Thyroid gland (tissue), 4 donors: Measurements from ENCODE around the gene TYROBP. TPM values are rescaled to one million over a fixed set of nuclear protein-coding genes. Genes with fewer than 3 reads are reported as not detected.

Experiments
- DNase-seq, 2 donors: peaks; one replicate each; pipeline ENCODE4 v3.0.0-alpha.2; 2019
- H3K27ac ChIP-seq, 3 donors: fragments of 200-600 bp; sonication (generic); 1 replicate in 2 of 3; 2 replicates in 1 of 3; pipeline ENCODE4 v1.5.1; 2016 to 2019; ENCODE audit warnings: mild to moderate bottlenecking in 1 of 3, moderate library complexity in 1 of 3
- H3K27me3 ChIP-seq: fragments of 200-600 bp; sonication (generic); one replicate; pipeline ENCODE4 v1.5.1; 2019
- H3K36me3 ChIP-seq, 2 donors: fragments of 200-600 bp; sonication (generic); one replicate each; pipeline ENCODE4 v1.5.1; 2016 to 2019
- H3K4me1 ChIP-seq, 2 donors: fragments of 200-600 bp; sonication (generic); one replicate each; pipeline ENCODE4 v1.5.1; 2017 to 2019
- H3K4me3 ChIP-seq, 3 donors: fragments of 200-600 bp; sonication (generic); replicated peaks in 1 of 3; 1 replicate in 2 of 3; 2 replicates in 1 of 3; pipeline ENCODE4 v1.5.1; 2016; ENCODE audit warnings: mild to moderate bottlenecking in 1 of 3
- H3K9me3 ChIP-seq: fragments of 200-600 bp; sonication (generic); one replicate; pipeline ENCODE4 v1.5.1; 2017
- CTCF ChIP-seq, 6 experiments: fragments of 200-600 bp in 3 of 6; fragments of 450-650 bp in 3 of 6; sonication (generic) in 3 of 6; IDR thresholded peaks; one replicate each; pipeline ENCODE4 v1.5.1; 2016 to 2019; ENCODE audit warnings: antibody characterized with exemption in 6 of 6, mild to moderate bottlenecking in 2 of 6, inconsistent platforms in 1 of 6, moderate library complexity in 1 of 6
- POLR2A ChIP-seq, 2 donors: fragments of 450-650 bp; IDR thresholded peaks; one replicate each; pipeline ENCODE4 v1.6.1; 2017; ENCODE audit warnings: antibody characterized with exemption in 2 of 2, mild to moderate bottlenecking in 2 of 2, moderate library complexity in 1 of 2
- WGBS, 2 donors: methylation state at CpG; one replicate each; pipeline ENCODE4 v1.1.5; 2017; 5-methylcytosine and 5-hydroxymethylcytosine counted together
- intact Hi-C: fragments of 100-400 bp; cut with DNase I; formaldehyde crosslinking; loops from one replicate; pipeline ENCODE4 v1.15.1; 2023
- total RNA-seq, 4 donors: library from RNA; depleted of rRNA; stranded (reverse); fragments of >200 nt; gene quantifications; one replicate each; pipeline ENCODE4 v1.2.3, GENCODE V29; 2016

Gene TYROBP
- total RNA-seq, 4 donors from 2014 or later: 10.1 to 80.4 (median 27.5) TPM

- Histone ChIP-seq H3K4me1 (peaks cover 15 to 18% of the 10 kb centered on the region in 2 donors), H3K27ac (no peak overlapping the region), H3K36me3 (no peaks in the 10 kb centered on the region), H3K9me3 (no peaks in the 10 kb centered on the region), H3K4me3 (no peak overlapping the region), H3K27me3 (no peaks in the 10 kb centered on the region)
- DNase-seq: peak; percentile 52 to 61
- TF ChIP-seq POLR2A (IDR thresholded peaks at IDR 0.05) (no peak), CTCF (IDR thresholded peaks at IDR 0.05) (no peak)
- intact Hi-C loops: no loop called here
- WGBS, 2 donors: 2% methylated on average over 37 to 38 of the region's 51 CpGs
Observed at GRCh38 chr19:35869327-35870123, 38.6 kb downstream of the TYROBP start.

GRCh38 chr19:35868823-35869326 lies 39.2 kb downstream of the TYROBP start:
- Histone ChIP-seq H3K4me3 (peak overlapping the region in 1 of 3 donors; percentile 32), H3K4me1 (peaks cover 15 to 18% of the 10 kb centered on the region in 2 donors), H3K27me3 (no peaks in the 10 kb centered on the region), H3K27ac (no peak overlapping the region), H3K9me3 (no peaks in the 10 kb centered on the region), H3K36me3 (no peaks in the 10 kb centered on the region)
- TF ChIP-seq CTCF (IDR thresholded peaks at IDR 0.05) (no peak), POLR2A (IDR thresholded peaks at IDR 0.05) (no peak)
- 7 to 8% methylated on average over 7 to 9 of the region's 15 CpGs for WGBS, 2 donors
- no peak for DNase-seq
- intact Hi-C loops: no loop called here

GRCh38 chr19:35868172-35868822 lies 39.8 kb downstream of the TYROBP start, which contains the start of gene APLP1:
TSS of gene APLP1 (plus strand) at chr19:35868574. CDS start at chr19:35868637, 63 bp downstream.
- Histone ChIP-seq H3K9me3 (no peaks in the 10 kb centered on the region), H3K27ac (no peak within 1 kb of the TSS), H3K4me1 (peaks cover 15 to 18% of the 10 kb centered on the region in 2 donors), H3K4me3 (peak within 1 kb of the TSS in 1 of 3 donors; percentile 32), H3K27me3 (no peaks in the 10 kb centered on the region), H3K36me3 (no peaks in the 10 kb centered on the region)
- WGBS, 2 donors: 1% methylated on average over 26 of the region's 60 CpGs; no CpG with 5 or more reads in 1 of the 2 donors
- DNase-seq: peak; percentile 71 to 73
- TF ChIP-seq POLR2A (IDR thresholded peaks at IDR 0.05) (no peak), CTCF (IDR thresholded peaks at IDR 0.05) (no peak)
- intact Hi-C loops: no loop called here

- H3K36me3 ChIP-seq: no peaks in the 10 kb centered on the region
- no peaks in the 10 kb centered on the region for H3K27me3 ChIP-seq
- H3K9me3 ChIP-seq: no peaks in the 10 kb centered on the region
- DNase-seq: no peak
- no peak for TF ChIP-seq POLR2A (IDR thresholded peaks at IDR 0.05)
- TF ChIP-seq CTCF (IDR thresholded peaks at IDR 0.05): no peak
- no peak overlapping the region for H3K4me3 ChIP-seq
- no peak overlapping the region for H3K27ac ChIP-seq
- intact Hi-C loops: no loop called here
- WGBS, 2 donors: 89 to 91% methylated on average over 5 of the region's 5 CpGs
- no peaks in the 10 kb centered on the region for H3K4me1 ChIP-seq
Observed at GRCh38 chr19:35863018-35863417, 45.1 kb downstream of the TYROBP start.

GRCh38 chr19:35862528-35862927 lies 45.6 kb downstream of the TYROBP start:
- no peak for TF ChIP-seq CTCF (IDR thresholded peaks at IDR 0.05)
- intact Hi-C loops: no loop called here
- DNase-seq: no peak
- H3K4me1 ChIP-seq: no peaks in the 10 kb centered on the region
- WGBS, 2 donors: 85 to 89% methylated on average over 13 to 14 of the region's 14 CpGs
- H3K27ac ChIP-seq: no peak overlapping the region
- H3K27me3 ChIP-seq: no peaks in the 10 kb centered on the region
- H3K36me3 ChIP-seq: no peaks in the 10 kb centered on the region
- H3K9me3 ChIP-seq: no peaks in the 10 kb centered on the region
- no peak overlapping the region for H3K4me3 ChIP-seq
